Caco-2 (cell line): ENCODE measurements around the gene ADARB1. TPM values are rescaled to one million over a fixed set of nuclear protein-coding genes. Genes with fewer than 3 reads are reported as not detected.

ENCODE experiments used
- BruUV-seq: library from RNA; stranded (reverse); fragments of 400-500 nt; replicated peaks from 2 replicates; lab custom pipeline; 2021; lab: Mats Ljungman, UMichigan
- CTCF ChIA-PET: fragments of 300-600 bp; sonication (Branson Sonifier 250); formaldehyde crosslinking; loops from one replicate; lab custom pipeline; 2022; ENCODE audit warnings: antibody characterized with exemption; lab: Charles Lee
- POLR2A ChIA-PET: fragments of 300-600 bp; sonication (Branson Sonifier 250); formaldehyde crosslinking; loops from one replicate; lab custom pipeline; 2022; ENCODE audit warnings: antibody characterized with exemption; lab: Charles Lee
- DNase-seq, 2 experiments: peaks; one replicate each; pipeline versions ENCODE4 v3.0.0 to v3.0.0-alpha.2; 2020 to 2022
- H3K27me3 ChIP-seq: replicated peaks from 2 replicates; pipeline ENCODE4 v1.6.0; 2011; ENCODE audit warnings: low read length; ENCODE audit not compliant: control insufficient read depth, insufficient read depth
- H3K36me3 ChIP-seq: 2 replicates; pipeline ENCODE4 v1.5.1; 2011; ENCODE audit warnings: low read length; ENCODE audit not compliant: control insufficient read depth, insufficient read depth
- H3K4me1 ChIP-seq: fragments of 250-450 bp; sonication (Bioruptor Pico); 2 replicates; pipeline ENCODE4 v1.5.1; 2020; ENCODE audit warnings: mild to moderate bottlenecking
- H3K4me3 ChIP-seq: 2 replicates; pipeline ENCODE4 v1.5.1; 2011; ENCODE audit warnings: low read depth, mild to moderate bottlenecking, control low read depth, low read length
- H3K9me3 ChIP-seq: fragments of 250-450 bp; sonication (Bioruptor Pico); 2 replicates; pipeline ENCODE4 v1.5.1; 2020; ENCODE audit warnings: mild to moderate bottlenecking, moderate library complexity
- H3K27ac Mint-ChIP-seq: one replicate; pipeline ENCODE4 v1.8.0; 2022; ENCODE audit warnings: mixed read lengths; ENCODE audit not compliant: unreplicated experiment
- H3K27me3 Mint-ChIP-seq: one replicate; pipeline ENCODE4 v1.8.0; 2022; ENCODE audit warnings: mixed read lengths; ENCODE audit not compliant: insufficient read depth, unreplicated experiment
- H3K36me3 Mint-ChIP-seq: one replicate; pipeline ENCODE4 v1.8.0; 2022; ENCODE audit warnings: mild to moderate bottlenecking, mixed read lengths; ENCODE audit not compliant: insufficient read depth, unreplicated experiment
- H3K4me1 Mint-ChIP-seq: one replicate; pipeline ENCODE4 v1.8.0; 2022; ENCODE audit warnings: low read depth, mixed read lengths; ENCODE audit not compliant: unreplicated experiment
- H3K4me3 Mint-ChIP-seq: one replicate; pipeline ENCODE4 v1.8.0; 2022; ENCODE audit warnings: mild to moderate bottlenecking, moderate library complexity, mixed read lengths; ENCODE audit not compliant: unreplicated experiment
- H3K9me3 Mint-ChIP-seq: one replicate; pipeline ENCODE4 v1.8.0; 2022; ENCODE audit warnings: mixed read lengths; ENCODE audit not compliant: unreplicated experiment
- CTCF ChIP-seq, 2 experiments: fragments of 200-600 bp in 1 of 2; IDR thresholded peaks; 1 replicate in 1 of 2; 2 replicates in 1 of 2; pipeline versions ENCODE4 v1.5.1 to v1.8.0; 2011 to 2022; ENCODE audit warnings: antibody characterized with exemption in 1 of 2, control low read depth in 1 of 2, inconsistent platforms in 1 of 2, low read depth in 1 of 2, low read length in 1 of 2, mild to moderate bottlenecking in 1 of 2, moderate library complexity in 1 of 2; ENCODE audit not compliant: insufficient read depth in 1 of 2, severe bottlenecking in 1 of 2, unreplicated experiment in 1 of 2
- intact Hi-C: fragments of 100-400 bp; cut with micrococcal nuclease; formaldehyde crosslinking; loops from one replicate; pipeline ENCODE4 v1.10.0; 2022; ENCODE audit not compliant: unreplicated experiment
- total RNA-seq: library from RNA; stranded (reverse); gene quantifications from 2 replicates; pipeline ENCODE4 v1.2.3, GENCODE V29; 2022

ADARB1 gene
- total RNA-seq, 1 experiment from 2014 or later = 25.4 TPM

GRCh38 chr21:45100866-45101265, 26.5 kb downstream of the ADARB1 start:
- no peaks in the 10 kb centered on the region for H3K9me3 ChIP-seq
- H3K27me3 ChIP-seq = no peaks in the 10 kb centered on the region
- BruUV-seq = no TSS peak
- H3K36me3 Mint-ChIP-seq = no peaks in the 10 kb centered on the region
- no peak overlapping the region for H3K4me3 Mint-ChIP-seq
- ChIA-PET POLR2A (no interaction called here), CTCF (no interaction called here)
- no peaks in the 10 kb centered on the region for H3K27me3 Mint-ChIP-seq
- H3K27ac Mint-ChIP-seq = no peak overlapping the region
- H3K4me1 Mint-ChIP-seq = no peaks in the 10 kb centered on the region
- H3K4me1 ChIP-seq = no peaks in the 10 kb centered on the region
- no peak for TF ChIP-seq CTCF (IDR thresholded peaks at IDR 0.05; ENCODE audit: insufficient read depth in 1 of 2, low read depth in 1 of 2, low read length in 1 of 2, severe bottlenecking in 1 of 2, unreplicated experiment in 1 of 2)
- intact Hi-C loops = no loop called here
- no peaks in the 10 kb centered on the region for H3K9me3 Mint-ChIP-seq
- no peaks in the 10 kb centered on the region for H3K36me3 ChIP-seq
- no peak overlapping the region for H3K4me3 ChIP-seq
- DNase-seq = no peak

GRCh38 chr21:45102391-45102932, 28.1 kb downstream of the ADARB1 start:
- Mint-ChIP-seq H3K36me3 (no peaks in the 10 kb centered on the region), H3K9me3 (no peaks in the 10 kb centered on the region), H3K27me3 (no peaks in the 10 kb centered on the region), H3K4me1 (no peaks in the 10 kb centered on the region), H3K4me3 (no peak overlapping the region), H3K27ac (no peak overlapping the region)
- Histone ChIP-seq H3K4me3 (no peak overlapping the region), H3K4me1 (no peaks in the 10 kb centered on the region), H3K36me3 (no peaks in the 10 kb centered on the region), H3K9me3 (no peaks in the 10 kb centered on the region), H3K27me3 (no peaks in the 10 kb centered on the region)
- TF ChIP-seq CTCF (IDR thresholded peaks at IDR 0.05; ENCODE audit: insufficient read depth in 1 of 2, low read depth in 1 of 2, low read length in 1 of 2, severe bottlenecking in 1 of 2, unreplicated experiment in 1 of 2) = no peak
- DNase-seq = no peak
- POLR2A ChIA-PET = no interaction called here
- intact Hi-C loops = no loop called here
- BruUV-seq = no TSS peak
- CTCF ChIA-PET = interaction anchor here (1.0 to 1.6 kb wide), 2 partner anchors 26 to 35 kb away, joined by 5 to 9 read pairs; no protein-coding TSS in a partner anchor

- no peaks in the 10 kb centered on the region for H3K4me1 Mint-ChIP-seq
- no TSS peak for BruUV-seq
- no peak overlapping the region for H3K4me3 Mint-ChIP-seq
- H3K27ac Mint-ChIP-seq = no peak overlapping the region
- Histone ChIP-seq H3K9me3 (no peaks in the 10 kb centered on the region), H3K4me3 (no peak overlapping the region), H3K4me1 (no peaks in the 10 kb centered on the region), H3K27me3 (no peaks in the 10 kb centered on the region), H3K36me3 (no peaks in the 10 kb centered on the region)
- ChIA-PET CTCF (no interaction called here), POLR2A (no interaction called here)
- TF ChIP-seq CTCF (IDR thresholded peaks at IDR 0.05; ENCODE audit: insufficient read depth in 1 of 2, low read depth in 1 of 2, low read length in 1 of 2, severe bottlenecking in 1 of 2, unreplicated experiment in 1 of 2) = no peak
- intact Hi-C loops = no loop called here
- H3K27me3 Mint-ChIP-seq = no peaks in the 10 kb centered on the region
- no peaks in the 10 kb centered on the region for H3K36me3 Mint-ChIP-seq
- H3K9me3 Mint-ChIP-seq = no peaks in the 10 kb centered on the region
- DNase-seq = no peak
Measured at GRCh38 chr21:45103971-45104520, 29.7 kb downstream of the ADARB1 start.
